SK-N-SH (cell line): ENCODE data around the gene PPARD.

Source experiments
- CHD2 ChIP-seq: fragments of 150-350 bp; IDR thresholded peaks from 2 replicates; pipeline ENCODE4 v1.6.1; 2018; ENCODE audit warnings: low read length; ENCODE audit not compliant: partially characterized antibody
- CTCF ChIP-seq: fragments of 200-600 bp; sonication (generic); IDR thresholded peaks from 2 replicates; pipeline ENCODE4 v1.6.1; 2017; ENCODE audit warnings: antibody characterized with exemption, mild to moderate bottlenecking, moderate library complexity
- FOXJ3 ChIP-seq: sonication (generic); formaldehyde crosslinking; IDR thresholded peaks from 2 replicates; pipeline ENCODE4 v1.5.1; 2020; ENCODE audit warnings: mild to moderate bottlenecking, missing genetic modification reagents
- FOXM1 ChIP-seq: IDR thresholded peaks from 2 replicates; pipeline ENCODE4 v1.4.0; 2012; ENCODE audit warnings: low read depth, mild to moderate bottlenecking
- IRF3 ChIP-seq: fragments of 150-350 bp; IDR thresholded peaks from 2 replicates; pipeline ENCODE4 v1.6.1; 2016; ENCODE audit warnings: mild to moderate bottlenecking, low read depth, low read length
- POLR2AphosphoS5 ChIP-seq: IDR thresholded peaks from 2 replicates; pipeline ENCODE4 v1.6.1; 2012; ENCODE audit warnings: low read depth, low read length
- SMC3 ChIP-seq: IDR thresholded peaks from 2 replicates; pipeline ENCODE4 v1.6.1; 2012; ENCODE audit warnings: low read depth, low read length, improper control_type of control experiment
- TCF12 ChIP-seq: IDR thresholded peaks from 2 replicates; pipeline ENCODE4 v1.4.0; 2012
- TF ChIP-seq, protein P1 (sequence below): IDR thresholded peaks from 2 replicates; pipeline ENCODE4 v1.4.0; 2012; ENCODE audit warnings: low read depth
- TF ChIP-seq, protein P2 (sequence below): IDR thresholded peaks from 2 replicates; pipeline ENCODE4; 2012

GRCh38 chr6:35474131-35474941 lies 132.0 kb downstream of the PPARD start:
- no peak for TF ChIP-seq CTCF
- TF ChIP-seq, protein P1, sequence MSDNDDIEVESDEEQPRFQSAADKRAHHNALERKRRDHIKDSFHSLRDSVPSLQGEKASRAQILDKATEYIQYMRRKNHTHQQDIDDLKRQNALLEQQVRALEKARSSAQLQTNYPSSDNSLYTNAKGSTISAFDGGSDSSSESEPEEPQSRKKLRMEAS, result no peak
- no peak for TF ChIP-seq CHD2
- no peak for TF ChIP-seq FOXM1
- TF ChIP-seq POLR2AphosphoS5, result no peak
- TF ChIP-seq, protein P2, sequence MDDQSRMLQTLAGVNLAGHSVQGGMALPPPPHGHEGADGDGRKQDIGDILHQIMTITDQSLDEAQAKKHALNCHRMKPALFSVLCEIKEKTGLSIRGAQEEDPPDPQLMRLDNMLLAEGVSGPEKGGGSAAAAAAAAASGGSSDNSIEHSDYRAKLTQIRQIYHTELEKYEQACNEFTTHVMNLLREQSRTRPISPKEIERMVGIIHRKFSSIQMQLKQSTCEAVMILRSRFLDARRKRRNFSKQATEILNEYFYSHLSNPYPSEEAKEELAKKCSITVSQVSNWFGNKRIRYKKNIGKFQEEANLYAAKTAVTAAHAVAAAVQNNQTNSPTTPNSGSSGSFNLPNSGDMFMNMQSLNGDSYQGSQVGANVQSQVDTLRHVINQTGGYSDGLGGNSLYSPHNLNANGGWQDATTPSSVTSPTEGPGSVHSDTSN, result no peak
- no peak for TF ChIP-seq SMC3
- no peak for TF ChIP-seq TCF12
- TF ChIP-seq FOXJ3 (CRISPR knock-in tag), result no peak
- TF ChIP-seq IRF3, result no peak
